Lung (tissue), 12 donors: ENCODE measurements around the gene MMP1. TPM values are rescaled to one million over a fixed set of nuclear protein-coding genes. Genes with fewer than 3 reads are reported as not detected.

ENCODE experiments used
- ATAC-seq: fragments of 200-7000 bp; cut with Tn5 transposase; one replicate; pipeline ENCODE4 v1.9.1; 2020; ENCODE audit warnings: moderate number of reproducible peaks; ENCODE audit not compliant: insufficient read depth, low FRiP score
- DNase-seq, 3 donors: peaks; one replicate each; pipeline ENCODE4 v3.0.0-alpha.2; 2013 to 2017
- H3K27ac ChIP-seq, 2 donors: one replicate each; pipeline ENCODE4 v1.5.1; 2013; ENCODE audit warnings: mild to moderate bottlenecking in 2 of 2, moderate library complexity in 2 of 2, control low read depth in 1 of 2, inconsistent platforms in 1 of 2, low read depth in 1 of 2, low read length in 1 of 2
- H3K27me3 ChIP-seq, 3 donors: one replicate each; pipeline ENCODE4 v1.5.1; 2013; ENCODE audit warnings: low read length in 2 of 3; ENCODE audit not compliant: control insufficient read depth in 3 of 3, insufficient read depth in 3 of 3
- H3K36me3 ChIP-seq, 4 donors: one replicate each; pipeline ENCODE4 v1.5.1; 2013; ENCODE audit warnings: low read length in 4 of 4, mild to moderate bottlenecking in 1 of 4, moderate library complexity in 1 of 4; ENCODE audit not compliant: control insufficient read depth in 4 of 4, insufficient read depth in 4 of 4
- H3K4me1 ChIP-seq, 5 donors: one replicate each; pipeline ENCODE4 v1.5.1; 2013; ENCODE audit warnings: low read length in 5 of 5, mild to moderate bottlenecking in 2 of 5, moderate library complexity in 1 of 5; ENCODE audit not compliant: control insufficient read depth in 5 of 5, insufficient read depth in 5 of 5
- H3K4me3 ChIP-seq: one replicate; pipeline ENCODE4 v1.5.1; 2013; ENCODE audit warnings: mild to moderate bottlenecking, control low read depth, moderate library complexity
- H3K9ac ChIP-seq, 2 donors: one replicate each; pipeline ENCODE4 v1.5.1; 2013; ENCODE audit warnings: low read length in 2 of 2, control low read depth in 1 of 2; ENCODE audit not compliant: insufficient read depth in 1 of 2
- H3K9me3 ChIP-seq, 4 donors: one replicate each; pipeline ENCODE4 v1.5.1; 2013; ENCODE audit warnings: low read length in 3 of 4, mild to moderate bottlenecking in 1 of 4, moderate library complexity in 1 of 4; ENCODE audit not compliant: control insufficient read depth in 4 of 4, insufficient read depth in 3 of 4
- CTCF ChIP-seq: IDR thresholded peaks from 2 replicates; pipeline ENCODE4 v1.5.1; 2012; ENCODE audit warnings: mild to moderate bottlenecking; ENCODE audit errors: control extremely low read depth, extremely low read depth
- WGBS, 2 donors: extraction: QIAGEN DNeasy Blood & Tissue Kit; methylation state at CpG; one replicate each; pipeline ENCODE4 v1.1.7; 2013; 5-methylcytosine and 5-hydroxymethylcytosine counted together
- polyA plus RNA-seq, 2 donors: library from polyadenylated mRNA; stranded (reverse); fragments of 200-250 nt; gene quantifications; one replicate each; pipeline ENCODE4 v1.2.1, GENCODE V29; 2013
- total RNA-seq, 2 donors: library from RNA; depleted of rRNA in 1 of 2; stranded (reverse); fragments of >200 nt in 1 of 2; gene quantifications; one replicate each; pipeline ENCODE4 v1.2.1, GENCODE V29; 2014 to 2021
- donor health status: control.
- donor health status: control.
- donor health status: Bipolar disorder and iron deficiency.
- donor health status: healthy.
- donor health status: DM: yes; HTN: yes; CAD: no.

Gene MMP1
- total and polyA plus RNA-seq, 4 donors = 3.1 to 19.9 (median 11.0) TPM

GRCh38 chr11:102788334-102788995, 9.5 kb downstream of the MMP1 start:
- no peaks in the 10 kb centered on the region for H3K4me1 ChIP-seq
- no peak overlapping the region for H3K4me3 ChIP-seq
- no peak for DNase-seq
- no peak overlapping the region for H3K27ac ChIP-seq
- TF ChIP-seq CTCF = no peak
- H3K9me3 ChIP-seq = no peaks in the 10 kb centered on the region
- H3K36me3 ChIP-seq = no peaks in the 10 kb centered on the region
- WGBS, 2 donors = 89 to 90% methylated on average over 8 of the region's 8 CpGs
- ATAC-seq = no peak
- H3K27me3 ChIP-seq = no peaks in the 10 kb centered on the region
- no peak overlapping the region for H3K9ac ChIP-seq

GRCh38 chr11:102784380-102784779, 13.6 kb downstream of the MMP1 start:
- Histone ChIP-seq H3K9me3 (no peaks in the 10 kb centered on the region), H3K27ac (no peak overlapping the region), H3K9ac (no peak overlapping the region), H3K36me3 (no peaks in the 10 kb centered on the region), H3K4me1 (no peaks in the 10 kb centered on the region), H3K27me3 (no peaks in the 10 kb centered on the region), H3K4me3 (no peak overlapping the region)
- no peak for TF ChIP-seq CTCF
- WGBS, 2 donors = 85 to 87% methylated on average over 3 of the region's 3 CpGs
- DNase-seq (no peak), ATAC-seq (no peak)

GRCh38 chr11:102783720-102784119, 14.2 kb downstream of the MMP1 start:
- Histone ChIP-seq H3K4me3 (no peak overlapping the region), H3K4me1 (no peaks in the 10 kb centered on the region), H3K9ac (no peak overlapping the region), H3K9me3 (no peaks in the 10 kb centered on the region), H3K36me3 (no peaks in the 10 kb centered on the region), H3K27me3 (no peaks in the 10 kb centered on the region), H3K27ac (no peak overlapping the region)
- no peak for DNase-seq
- WGBS, 2 donors = 67 to 88% methylated on average over 2 of the region's 2 CpGs
- ATAC-seq = no peak
- no peak for TF ChIP-seq CTCF

- TF ChIP-seq CTCF = no peak
- H3K4me1 ChIP-seq = no peaks in the 10 kb centered on the region
- no peaks in the 10 kb centered on the region for H3K9me3 ChIP-seq
- no peak overlapping the region for H3K9ac ChIP-seq
- no peak overlapping the region for H3K4me3 ChIP-seq
- no peaks in the 10 kb centered on the region for H3K27me3 ChIP-seq
- H3K36me3 ChIP-seq = no peaks in the 10 kb centered on the region
- DNase-seq (no peak), ATAC-seq (no peak)
- H3K27ac ChIP-seq = no peak overlapping the region
Measured at GRCh38 chr11:102783016-102783415, 14.9 kb downstream of the MMP1 start.
